Sigmoid colon (tissue), 7 donors: ENCODE data around the gene NOP10. TPM values are rescaled to one million over a fixed set of nuclear protein-coding genes. Genes with fewer than 3 reads are reported as not detected.

ENCODE experiments used
- DNase-seq: peaks from one replicate; pipeline ENCODE4 v3.0.0-alpha.2; 2019
- H3K27ac ChIP-seq, 4 donors: fragments of 200-600 bp; sonication (generic); one replicate each; pipeline ENCODE4 v1.5.1; 2016 to 2019; ENCODE audit warnings: mild to moderate bottlenecking in 1 of 4
- H3K27me3 ChIP-seq, 3 donors: fragments of 200-600 bp; sonication (generic); one replicate each; pipeline ENCODE4 v1.5.1; 2019; ENCODE audit warnings: mild to moderate bottlenecking in 1 of 3
- H3K36me3 ChIP-seq, 4 donors: fragments of 200-600 bp; sonication (generic); one replicate each; pipeline ENCODE4 v1.5.1; 2016 to 2019
- H3K4me1 ChIP-seq, 4 donors: fragments of 200-600 bp; sonication (generic); one replicate each; pipeline ENCODE4 v1.5.1; 2017 to 2019
- H3K4me3 ChIP-seq, 4 donors: fragments of 200-600 bp; sonication (generic); one replicate each; pipeline ENCODE4 v1.5.1; 2017 to 2019; ENCODE audit warnings: mild to moderate bottlenecking in 2 of 4, moderate library complexity in 1 of 4
- H3K9me3 ChIP-seq, 4 donors: fragments of 200-600 bp in 3 of 4; sonication (generic) in 3 of 4; one replicate each; pipeline versions ENCODE4 v1.5.1 to v1.6.1; 2013 to 2019
- CTCF ChIP-seq, 4 experiments: fragments of 450-650 bp in 3 of 4; fragments of 200-600 bp in 1 of 4; IDR thresholded peaks; one replicate each; pipeline ENCODE4 v1.5.1; 2016 to 2019; ENCODE audit warnings: antibody characterized with exemption in 4 of 4, mild to moderate bottlenecking in 3 of 4, moderate library complexity in 2 of 4
- EP300 ChIP-seq, 4 donors: sonication (generic); formaldehyde crosslinking; IDR thresholded peaks; one replicate each; pipeline ENCODE4 v1.6.1; 2017; ENCODE audit warnings: antibody characterized with exemption in 4 of 4
- POLR2A ChIP-seq, 2 donors: fragments of 450-650 bp; IDR thresholded peaks; one replicate each; pipeline ENCODE4 v1.6.1; 2016; ENCODE audit warnings: antibody characterized with exemption in 2 of 2, mild to moderate bottlenecking in 2 of 2, moderate library complexity in 2 of 2
- POLR2AphosphoS5 ChIP-seq, 4 donors: sonication (generic); formaldehyde crosslinking; IDR thresholded peaks; one replicate each; pipeline ENCODE4 v1.6.1; 2017; ENCODE audit warnings: antibody characterized with exemption in 4 of 4
- WGBS, 2 donors: extraction: QIAGEN DNeasy Blood & Tissue Kit; methylation state at CpG; one replicate each; pipeline ENCODE4 v1.1.7; 2013; 5-methylcytosine and 5-hydroxymethylcytosine counted together
- intact Hi-C: fragments of 100-400 bp; cut with DNase I; formaldehyde crosslinking; loops from one replicate; pipeline ENCODE4 v1.15.1; 2023
- polyA plus RNA-seq, 3 donors: library from polyadenylated mRNA; stranded (reverse); fragments of 200-250 nt; gene quantifications; one replicate each; pipeline ENCODE4 v1.2.3, GENCODE V29; 2013
- total RNA-seq, 4 donors: library from RNA; depleted of rRNA; stranded (reverse); fragments of >200 nt; gene quantifications; one replicate each; pipeline ENCODE4 v1.1.0, GENCODE V29; 2016
- donor health status: healthy with polysubstance abuse.
- donor health status: Bipolar disorder and iron deficiency.
- donor health status: healthy.

NOP10 gene
- total and polyA plus RNA-seq, 7 donors, result 67.6 to 532 (median 160) TPM

- DNase-seq, result peak; percentile 94
- peaks cover 0 to 23% (median 19%) of the 10 kb centered on the region in 4 donors for H3K4me1 ChIP-seq
- H3K36me3 ChIP-seq, result peaks cover 0 to 15% (median under 1%) of the 10 kb centered on the region in 4 donors
- H3K9me3 ChIP-seq, result no peaks in the 10 kb centered on the region
- intact Hi-C loops, result loop anchor here (1.0 to 10.0 kb wide), 3 partner anchors 24 to 1177 kb away; partner anchors contain the start of genes DPH6, EMC4, NOP10 and NUTM1
- TF ChIP-seq EP300 (IDR thresholded peaks at IDR 0.05), result no peak
- peak; percentile 29 to 82 (median 54) for TF ChIP-seq POLR2AphosphoS5 (IDR thresholded peaks at IDR 0.05)
- peak; percentile 22 to 35 for TF ChIP-seq POLR2A (IDR thresholded peaks at IDR 0.05)
- peak; percentile 92 to 97 (median 96) for TF ChIP-seq CTCF (IDR thresholded peaks at IDR 0.05)
- H3K27me3 ChIP-seq, result no peaks in the 10 kb centered on the region
- H3K27ac ChIP-seq, result peak within 1 kb of the TSS; percentile 96 to 97 (median 97)
- peak within 1 kb of the TSS; percentile 86 to 90 (median 87) for H3K4me3 ChIP-seq
- 0% methylated on average over 80 of the region's 80 CpGs for WGBS, 2 donors
Observed at GRCh38 chr15:34367101-34368081, 24.5 kb upstream of the NOP10 start, which contains the start of gene LPCAT4. LPCAT4 (minus strand) TSS chr15:34367196; CDS start chr15:34367100, 96 bp downstream.

GRCh38 chr15:34366271-34367065 is 23.5 kb upstream of the NOP10 start:
- H3K4me1 ChIP-seq, result peaks cover 0 to 23% (median 19%) of the 10 kb centered on the region in 4 donors
- WGBS, 2 donors, result 1% methylated on average over 37 of the region's 37 CpGs
- intact Hi-C loops, result loop anchor here (1.0 to 10.0 kb wide), 3 partner anchors 23 to 1178 kb away; partner anchors contain the start of genes DPH6, EMC4, NOP10 and NUTM1
- peak; percentile 81 for DNase-seq
- H3K36me3 ChIP-seq, result peaks cover 0 to 20% (median 1%) of the 10 kb centered on the region in 4 donors
- no peak for TF ChIP-seq POLR2A (IDR thresholded peaks at IDR 0.05)
- TF ChIP-seq POLR2AphosphoS5 (IDR thresholded peaks at IDR 0.05), result peak in 1 of 4 donors; percentile 4
- TF ChIP-seq EP300 (IDR thresholded peaks at IDR 0.05), result no peak
- H3K27ac ChIP-seq, result peak overlapping the region; percentile 96 to 97 (median 97)
- no peaks in the 10 kb centered on the region for H3K27me3 ChIP-seq
- peak overlapping the region; percentile 86 to 90 (median 87) for H3K4me3 ChIP-seq
- no peaks in the 10 kb centered on the region for H3K9me3 ChIP-seq

- H3K27ac ChIP-seq, result peak overlapping the region; percentile 96 to 97 (median 97)
- peaks cover 0 to 23% (median 19%) of the 10 kb centered on the region in 4 donors for H3K4me1 ChIP-seq
- WGBS, 2 donors, result 13 to 31% methylated on average over 5 of the region's 5 CpGs
- no peak for DNase-seq
- TF ChIP-seq CTCF (IDR thresholded peaks at IDR 0.05), result no peak
- TF ChIP-seq EP300 (IDR thresholded peaks at IDR 0.05), result no peak
- no peak for TF ChIP-seq POLR2A (IDR thresholded peaks at IDR 0.05)
- no peak for TF ChIP-seq POLR2AphosphoS5 (IDR thresholded peaks at IDR 0.05)
- H3K9me3 ChIP-seq, result no peaks in the 10 kb centered on the region
- H3K36me3 ChIP-seq, result peaks cover 0 to 27% (median 1%) of the 10 kb centered on the region in 4 donors
- peak overlapping the region; percentile 86 to 90 (median 87) for H3K4me3 ChIP-seq
- intact Hi-C loops, result loop anchor here (10.0 kb wide), 2 partner anchors 141 to 1179 kb away; partner anchors contain the start of genes DPH6 and EMC4
- H3K27me3 ChIP-seq, result no peaks in the 10 kb centered on the region
Observed at GRCh38 chr15:34365836-34366235, 22.9 kb upstream of the NOP10 start.

GRCh38 chr15:34365091-34365825 is 22.3 kb upstream of the NOP10 start:
- Histone ChIP-seq H3K36me3 (peaks cover 0 to 31% (median 1%) of the 10 kb centered on the region in 4 donors), H3K4me1 (peaks cover 0 to 23% (median 19%) of the 10 kb centered on the region in 4 donors), H3K9me3 (no peaks in the 10 kb centered on the region), H3K4me3 (peak overlapping the region in 3 of 4 donors; percentile 86 to 88 (median 86)), H3K27ac (peak overlapping the region in 2 of 4 donors; percentile 96 to 97), H3K27me3 (no peaks in the 10 kb centered on the region)
- intact Hi-C loops, result loop anchor here (10.0 kb wide), 2 partner anchors 140 to 1180 kb away; partner anchors contain the start of genes DPH6 and EMC4
- no peak for TF ChIP-seq EP300 (IDR thresholded peaks at IDR 0.05)
- no peak for TF ChIP-seq CTCF (IDR thresholded peaks at IDR 0.05)
- TF ChIP-seq POLR2A (IDR thresholded peaks at IDR 0.05), result no peak
- no peak for TF ChIP-seq POLR2AphosphoS5 (IDR thresholded peaks at IDR 0.05)
- WGBS, 2 donors, result 81 to 83% methylated on average over 16 of the region's 16 CpGs
- DNase-seq, result no peak
